ENCODE data around the gene CPPED1.

DNA sequence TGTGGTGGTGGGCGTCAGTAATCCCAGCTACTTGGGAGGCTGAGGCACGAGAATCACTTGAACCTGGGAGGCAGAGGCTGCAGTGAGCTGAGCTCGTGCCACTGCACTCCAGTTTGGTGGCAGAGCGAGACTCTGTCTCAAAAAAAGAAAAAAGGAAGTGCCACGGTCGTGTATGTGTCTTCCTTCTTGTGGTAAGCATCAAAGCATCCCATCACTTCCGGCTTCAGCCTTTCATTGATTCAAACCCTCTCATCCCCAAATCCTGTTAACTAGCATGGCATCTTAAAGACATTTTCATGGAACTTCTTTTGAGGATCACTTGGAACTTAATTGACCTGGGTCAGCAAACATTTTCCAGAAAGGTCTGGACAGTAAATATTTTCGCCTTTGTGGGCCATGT is 126.2 kb downstream of the CPPED1 start:
- no peak for TF ChIP-seq CTCF (conservative IDR thresholded peaks at IDR 0.05 in 1 of 2, IDR thresholded peaks at IDR 0.05 in 1 of 2; ENCODE audit: low read depth in 1 of 2, low read length in 2 of 2)
- TF ChIP-seq EZH2 (IDR thresholded peaks at IDR 0.05; ENCODE audit: low read length, missing control alignments), result no peak

All from fibroblast of lung (primary cell).